SK-N-SH (cell line): ENCODE measurements around the gene BTBD9. TPM values are rescaled to one million over a fixed set of nuclear protein-coding genes. Genes with fewer than 3 reads are reported as not detected.

Experiments used
- CTCF ChIA-PET: fragments of 300-600, 350-600 bp; formaldehyde crosslinking; extraction: SDS; loops from one replicate; lab custom pipeline; 2021; lab: Yijun Ruan, JAX
- POLR2A ChIA-PET: fragments of 350-600 bp; sonication (Branson Sonifier 250); formaldehyde crosslinking; extraction: SDS; loops from one replicate; lab custom pipeline; 2020; ENCODE audit warnings: antibody characterized with exemption, inconsistent platforms; lab: Yijun Ruan, JAX
- DNase-seq: peaks from one replicate; pipeline ENCODE4 v3.0.0; 2012
- H2AFZ ChIP-seq: fragments of 200-600 bp; sonication (generic); 2 replicates; pipeline ENCODE4 v1.8.1; 2016; ENCODE audit warnings: antibody characterized with exemption, mild to moderate bottlenecking, low read depth
- H3F3A ChIP-seq: fragments of 200-600 bp; sonication (generic); replicated peaks from 2 replicates; pipeline ENCODE3; 2016; ENCODE audit warnings: antibody characterized with exemption, mild to moderate bottlenecking; ENCODE audit not compliant: insufficient read depth
- H3K27ac ChIP-seq, 2 experiments: fragments of 200-500 bp in 1 of 2; fragments of 200-600 bp in 1 of 2; sonication (Bioruptor generic) in 1 of 2; sonication (generic), shearing (Covaris generic) in 1 of 2; 2 replicates each; pipeline versions ENCODE4 v1.5.1 to v1.6.1; 2014 to 2016; ENCODE audit warnings: low read depth in 2 of 2, inconsistent platforms in 1 of 2, low read length in 1 of 2, mild to moderate bottlenecking in 1 of 2, mixed read lengths in 1 of 2
- H3K27me3 ChIP-seq: fragments of 200-600 bp; sonication (generic), shearing (Covaris generic); 2 replicates; pipeline ENCODE4 v1.6.1; 2016; ENCODE audit warnings: mixed run types; ENCODE audit not compliant: insufficient read depth
- H3K36me3 ChIP-seq, 2 experiments: fragments of 200-500 bp in 1 of 2; fragments of 200-600 bp in 1 of 2; sonication (Bioruptor generic) in 1 of 2; sonication (generic) in 1 of 2; replicated peaks in 1 of 2; 2 replicates each; pipeline versions ENCODE3 to v1.5.1; 2014 to 2016; ENCODE audit warnings: low read length in 1 of 2, mild to moderate bottlenecking in 1 of 2; ENCODE audit not compliant: insufficient read depth in 2 of 2, control insufficient read depth in 1 of 2
- H3K4me1 ChIP-seq, 2 experiments: fragments of 200-500 bp in 1 of 2; fragments of 200-600 bp in 1 of 2; sonication (Bioruptor generic) in 1 of 2; sonication (generic), shearing (Covaris generic) in 1 of 2; 2 replicates each; pipeline versions ENCODE4 v1.5.1 to v1.6.1; 2014 to 2016; ENCODE audit warnings: low read depth in 1 of 2, low read length in 1 of 2, mixed run types in 1 of 2; ENCODE audit not compliant: insufficient read depth in 2 of 2, control insufficient read depth in 1 of 2
- H3K4me2 ChIP-seq: fragments of 200-600 bp; sonication (generic), shearing (Covaris generic); 2 replicates; pipeline ENCODE4 v1.6.1; 2017; ENCODE audit warnings: mixed run types
- H3K4me3 ChIP-seq, 2 experiments: fragments of 200-500 bp in 1 of 2; fragments of 200-600 bp in 1 of 2; sonication (Bioruptor generic) in 1 of 2; sonication (generic), shearing (Covaris generic) in 1 of 2; 2 replicates each; pipeline versions ENCODE4 v1.5.1 to v1.8.1; 2014 to 2016; ENCODE audit warnings: low read depth in 2 of 2, inconsistent platforms in 1 of 2, low read length in 1 of 2, mild to moderate bottlenecking in 1 of 2, mixed read lengths in 1 of 2, moderate library complexity in 1 of 2
- H3K79me2 ChIP-seq: fragments of 200-600 bp; sonication (generic); 2 replicates; pipeline ENCODE4 v1.8.1; 2017; ENCODE audit warnings: mild to moderate bottlenecking; ENCODE audit not compliant: insufficient read depth
- H3K9ac ChIP-seq: fragments of 200-600 bp; sonication (generic); 2 replicates; pipeline ENCODE4 v1.6.1; 2017; ENCODE audit warnings: mixed run types
- H3K9me2 ChIP-seq: fragments of 200-600 bp; sonication (generic); 2 replicates; pipeline ENCODE4 v1.6.1; 2017; ENCODE audit warnings: mixed run types
- H3K9me3 ChIP-seq: fragments of 200-600 bp; sonication (generic); 2 replicates; pipeline ENCODE4 v1.6.1; 2017; ENCODE audit warnings: mixed run types, mild to moderate bottlenecking, moderate library complexity
- H4K20me1 ChIP-seq: fragments of 200-600 bp; sonication (generic); 2 replicates; pipeline ENCODE4 v1.6.1; 2017; ENCODE audit warnings: mild to moderate bottlenecking, mixed run types; ENCODE audit not compliant: insufficient read depth
- FOSL2 ChIP-seq: IDR thresholded peaks from 2 replicates; pipeline ENCODE4 v1.4.0; 2012; ENCODE audit warnings: low read depth, mild to moderate bottlenecking, moderate library complexity, borderline replicate concordance
- FOXM1 ChIP-seq: IDR thresholded peaks from 2 replicates; pipeline ENCODE4 v1.4.0; 2012; ENCODE audit warnings: low read depth, mild to moderate bottlenecking
- GABPA ChIP-seq: IDR thresholded peaks from 2 replicates; pipeline ENCODE4 v1.4.0; 2012; ENCODE audit warnings: low read depth, mild to moderate bottlenecking
- GATA2 ChIP-seq: sonication (generic); formaldehyde crosslinking; IDR thresholded peaks from 2 replicates; pipeline ENCODE4 v1.5.0; 2020; ENCODE audit warnings: mild to moderate bottlenecking, missing genetic modification reagents
- IRF3 ChIP-seq: fragments of 150-350 bp; IDR thresholded peaks from 2 replicates; pipeline ENCODE4 v1.6.1; 2016; ENCODE audit warnings: mild to moderate bottlenecking, low read depth, low read length
- PBX3 ChIP-seq: IDR thresholded peaks from 2 replicates; pipeline ENCODE4; 2012
- POLR2AphosphoS5 ChIP-seq: IDR thresholded peaks from 2 replicates; pipeline ENCODE4 v1.6.1; 2012; ENCODE audit warnings: low read depth, low read length
- REST ChIP-seq: IDR thresholded peaks from 2 replicates; pipeline ENCODE4 v1.6.1; 2012; ENCODE audit warnings: mild to moderate bottlenecking, low read depth, low read length, moderate library complexity
- TAF1 ChIP-seq: IDR thresholded peaks from 2 replicates; pipeline ENCODE4 v1.6.1; 2012; ENCODE audit warnings: low read depth, mild to moderate bottlenecking, low read length, moderate library complexity, borderline replicate concordance
- USF1 ChIP-seq: IDR thresholded peaks from 2 replicates; pipeline ENCODE4 v1.4.0; 2012; ENCODE audit warnings: low read depth, borderline replicate concordance
- USF2 ChIP-seq: fragments of 150-350 bp; IDR thresholded peaks from 2 replicates; pipeline ENCODE4 v1.6.1; 2017; ENCODE audit warnings: antibody characterized with exemption, low read length, low read depth, borderline replicate concordance
- WGBS: methylation state at CpG from one replicate; pipeline ENCODE4 v1.1.6; 2017; ENCODE audit warnings: low lambda C conversion rate; 5-methylcytosine and 5-hydroxymethylcytosine counted together
- polyA plus RNA-seq, 3 experiments: library from polyadenylated mRNA; depleted of rRNA; stranded (reverse); fragments of >200 nt; gene quantifications; 2 replicates each; pipeline ENCODE4 v1.2.3, GENCODE V29; 2012

The BTBD9 gene
- polyA plus RNA-seq, 1 of the 3 experiments (the other 2 are of a cell fraction) = 2.2 TPM

GRCh38 chr6:38432079-38432478, 207.7 kb downstream of the BTBD9 start:
- no peaks in the 10 kb centered on the region for H3K9me2 ChIP-seq
- H3K79me2 ChIP-seq = no peaks in the 10 kb centered on the region
- H3F3A ChIP-seq = no peaks in the 10 kb centered on the region
- H3K4me1 ChIP-seq = peaks cover 2 to 6% of the 10 kb centered on the region in 2 experiments; a peak in 3 of 4 replicates
- 98% methylated on average over 3 of the region's 3 CpGs for WGBS
- TF ChIP-seq USF2 (no peak), IRF3 (no peak), GABPA (no peak), REST (no peak), TAF1 (no peak), PBX3 (no peak), FOSL2 (no peak), GATA2 (CRISPR knock-in tag) (no peak), USF1 (no peak), FOXM1 (no peak), POLR2AphosphoS5 (no peak)
- TF ChIP-seq, all 33 proteins: peak for 0
- no peak overlapping the region for H3K9ac ChIP-seq
- H3K27me3 ChIP-seq = no peaks in the 10 kb centered on the region
- H3K27ac ChIP-seq = no peak overlapping the region
- H3K4me2 ChIP-seq = no peak overlapping the region
- no peak for DNase-seq
- no peak overlapping the region for H2AFZ ChIP-seq
- no peak overlapping the region for H3K4me3 ChIP-seq
- ChIA-PET CTCF (no interaction called here), POLR2A (no interaction called here)
- H3K36me3 ChIP-seq = no peaks in the 10 kb centered on the region
- H3K9me3 ChIP-seq = no peaks in the 10 kb centered on the region
- H4K20me1 ChIP-seq = no peaks in the 10 kb centered on the region
